ENCODE data around the gene ULK2. TPM values are rescaled to one million over a fixed set of nuclear protein-coding genes. Genes with fewer than 3 reads are reported as not detected.
A peak's percentile ranks its signal among the peaks of the same experiment; 100 is the strongest.

ULK2 gene
- total and polyA plus RNA-seq, 8 donors = 0.29 to 254 (median 9.1) TPM

- Histone ChIP-seq H3K27me3 (no peaks in the 10 kb centered on the region), H3K4me3 (no peak overlapping the region), H3K27ac (no peak overlapping the region), H3K4me1 (peaks cover 7 to 22% (median 18%) of the 10 kb centered on the region in 4 donors), H3K36me3 (peaks cover 0 to 25% (median 10%) of the 10 kb centered on the region in 4 donors), H3K9me3 (no peaks in the 10 kb centered on the region)
- intact Hi-C loops (cut with DNase I; ENCODE audit: low total_unique reads) = no loop called here
- DNase-seq = no peak
- TF ChIP-seq EP300 (IDR thresholded peaks at IDR 0.05) (no peak), POLR2A (IDR thresholded peaks at IDR 0.05) (no peak), POLR2AphosphoS5 (IDR thresholded peaks at IDR 0.05) (no peak)
- TF ChIP-seq, protein P1, sequence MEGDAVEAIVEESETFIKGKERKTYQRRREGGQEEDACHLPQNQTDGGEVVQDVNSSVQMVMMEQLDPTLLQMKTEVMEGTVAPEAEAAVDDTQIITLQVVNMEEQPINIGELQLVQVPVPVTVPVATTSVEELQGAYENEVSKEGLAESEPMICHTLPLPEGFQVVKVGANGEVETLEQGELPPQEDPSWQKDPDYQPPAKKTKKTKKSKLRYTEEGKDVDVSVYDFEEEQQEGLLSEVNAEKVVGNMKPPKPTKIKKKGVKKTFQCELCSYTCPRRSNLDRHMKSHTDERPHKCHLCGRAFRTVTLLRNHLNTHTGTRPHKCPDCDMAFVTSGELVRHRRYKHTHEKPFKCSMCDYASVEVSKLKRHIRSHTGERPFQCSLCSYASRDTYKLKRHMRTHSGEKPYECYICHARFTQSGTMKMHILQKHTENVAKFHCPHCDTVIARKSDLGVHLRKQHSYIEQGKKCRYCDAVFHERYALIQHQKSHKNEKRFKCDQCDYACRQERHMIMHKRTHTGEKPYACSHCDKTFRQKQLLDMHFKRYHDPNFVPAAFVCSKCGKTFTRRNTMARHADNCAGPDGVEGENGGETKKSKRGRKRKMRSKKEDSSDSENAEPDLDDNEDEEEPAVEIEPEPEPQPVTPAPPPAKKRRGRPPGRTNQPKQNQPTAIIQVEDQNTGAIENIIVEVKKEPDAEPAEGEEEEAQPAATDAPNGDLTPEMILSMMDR (IDR thresholded peaks at IDR 0.05) = no peak
- 82 to 91% (median 87%) methylated on average over 7 of the region's 7 CpGs for WGBS, 5 donors
These were observed 126.8 kb downstream of the ULK2 start for GRCh38 chr17:19740933-19741332.

GRCh38 chr17:19739241-19740201 lies 128.2 kb downstream of the ULK2 start:
- no peak for DNase-seq

DNA sequence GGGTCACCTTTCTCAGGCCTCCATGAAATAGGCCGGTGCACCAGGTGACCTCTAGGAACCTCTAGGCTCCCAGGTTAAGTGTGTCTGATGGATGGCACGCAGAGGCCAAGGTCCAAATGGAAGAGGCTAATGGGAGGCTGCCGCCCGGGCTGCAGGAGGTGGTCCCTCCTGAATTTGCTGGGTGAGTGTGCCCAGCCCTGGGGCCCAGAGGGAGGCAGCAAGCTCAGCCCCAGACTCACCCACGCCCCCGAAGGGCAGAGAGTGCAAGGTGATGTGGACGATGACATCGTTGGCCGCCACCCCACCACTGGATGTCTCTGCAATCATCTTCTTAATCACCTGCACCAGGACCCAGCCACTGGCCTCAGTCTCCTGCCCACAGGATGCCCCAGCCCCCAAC lies 129.0 kb downstream of the ULK2 start:
- H3K4me1 ChIP-seq = peaks cover 0 to 9% (median 4%) of the 10 kb centered on the region in 4 donors
- H3K9me3 ChIP-seq = no peaks in the 10 kb centered on the region
- TF ChIP-seq EP300 (IDR thresholded peaks at IDR 0.05) = no peak
- TF ChIP-seq, protein P1 (IDR thresholded peaks at IDR 0.05) = no peak
- WGBS, 5 donors = 91 to 98% (median 94%) methylated on average over 6 to 9 of the region's 9 CpGs
- no peak for DNase-seq
- H3K27me3 ChIP-seq = no peaks in the 10 kb centered on the region
- H3K36me3 ChIP-seq = peaks cover 0 to 25% (median 10%) of the 10 kb centered on the region in 4 donors
- intact Hi-C loops (cut with DNase I; ENCODE audit: low total_unique reads) = no loop called here
- no peak overlapping the region for H3K27ac ChIP-seq
- H3K4me3 ChIP-seq = no peak overlapping the region

More at GRCh38 chr17:19739241-19740201, 128.2 kb downstream of the ULK2 start:
- WGBS, 5 donors = 86 to 92% (median 89%) methylated on average over 23 to 26 of the region's 26 CpGs
- H3K4me1 ChIP-seq = peaks cover 0 to 12% (median 5%) of the 10 kb centered on the region in 4 donors
- no peaks in the 10 kb centered on the region for H3K9me3 ChIP-seq
- H3K36me3 ChIP-seq = peaks cover 0 to 25% (median 10%) of the 10 kb centered on the region in 4 donors
- H3K4me3 ChIP-seq = no peak overlapping the region
- no peak overlapping the region for H3K27ac ChIP-seq
- intact Hi-C loops (cut with DNase I; ENCODE audit: low total_unique reads) = no loop called here
- no peak for TF ChIP-seq POLR2A (IDR thresholded peaks at IDR 0.05)
- TF ChIP-seq POLR2AphosphoS5 (IDR thresholded peaks at IDR 0.05) = peak in 1 of 3 donors; percentile 0
- H3K27me3 ChIP-seq = no peaks in the 10 kb centered on the region

DNA sequence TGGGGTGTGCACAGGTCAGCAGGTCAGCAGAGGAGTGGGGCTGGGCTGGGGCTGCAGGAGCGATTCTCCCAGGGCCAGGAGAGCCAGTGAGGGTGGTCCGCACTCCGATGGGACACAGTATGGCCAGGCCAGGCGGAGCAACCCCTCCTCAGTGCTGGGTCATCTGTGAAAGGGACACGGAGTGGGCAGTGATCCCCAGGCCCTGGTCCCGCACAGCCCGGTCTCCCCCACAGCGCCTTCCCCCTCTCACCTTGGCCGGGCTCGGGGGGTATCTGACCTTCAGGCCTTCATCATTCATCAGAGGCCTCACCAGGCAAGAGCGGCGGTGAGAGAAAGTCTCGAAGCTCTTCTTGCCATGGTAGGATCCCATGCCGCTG lies 129.7 kb downstream of the ULK2 start:
- H3K36me3 ChIP-seq = peaks cover 0 to 25% (median 10%) of the 10 kb centered on the region in 4 donors
- no peak for DNase-seq
- no peak overlapping the region for H3K27ac ChIP-seq
- H3K9me3 ChIP-seq = no peaks in the 10 kb centered on the region
- TF ChIP-seq EP300 (IDR thresholded peaks at IDR 0.05) (no peak), POLR2AphosphoS5 (IDR thresholded peaks at IDR 0.05) (no peak), POLR2A (IDR thresholded peaks at IDR 0.05) (no peak)
- TF ChIP-seq, protein P1 (IDR thresholded peaks at IDR 0.05) = no peak
- WGBS, 5 donors = 93 to 98% (median 96%) methylated on average over 5 to 14 of the region's 14 CpGs
- H3K4me1 ChIP-seq = peaks cover 0 to 10% (median 4%) of the 10 kb centered on the region in 4 donors
- H3K27me3 ChIP-seq = no peaks in the 10 kb centered on the region
- intact Hi-C loops (cut with DNase I; ENCODE audit: low total_unique reads) = no loop called here
- H3K4me3 ChIP-seq = no peak overlapping the region
